ENCODE data around the gene TRAF3IP3. TPM values are rescaled to one million over a fixed set of nuclear protein-coding genes. Genes with fewer than 3 reads are reported as not detected.

TRAF3IP3 gene
- total RNA-seq, 4 donors from 2014 or later: 0.61 to 2.1 (median 1.1) TPM; not detected in 1

GRCh38 chr1:209751627-209752231, 4.1 kb upstream of the TRAF3IP3 start:
- no peak for TF ChIP-seq POLR2A (IDR thresholded peaks at IDR 0.05)
- TF ChIP-seq, protein P1, sequence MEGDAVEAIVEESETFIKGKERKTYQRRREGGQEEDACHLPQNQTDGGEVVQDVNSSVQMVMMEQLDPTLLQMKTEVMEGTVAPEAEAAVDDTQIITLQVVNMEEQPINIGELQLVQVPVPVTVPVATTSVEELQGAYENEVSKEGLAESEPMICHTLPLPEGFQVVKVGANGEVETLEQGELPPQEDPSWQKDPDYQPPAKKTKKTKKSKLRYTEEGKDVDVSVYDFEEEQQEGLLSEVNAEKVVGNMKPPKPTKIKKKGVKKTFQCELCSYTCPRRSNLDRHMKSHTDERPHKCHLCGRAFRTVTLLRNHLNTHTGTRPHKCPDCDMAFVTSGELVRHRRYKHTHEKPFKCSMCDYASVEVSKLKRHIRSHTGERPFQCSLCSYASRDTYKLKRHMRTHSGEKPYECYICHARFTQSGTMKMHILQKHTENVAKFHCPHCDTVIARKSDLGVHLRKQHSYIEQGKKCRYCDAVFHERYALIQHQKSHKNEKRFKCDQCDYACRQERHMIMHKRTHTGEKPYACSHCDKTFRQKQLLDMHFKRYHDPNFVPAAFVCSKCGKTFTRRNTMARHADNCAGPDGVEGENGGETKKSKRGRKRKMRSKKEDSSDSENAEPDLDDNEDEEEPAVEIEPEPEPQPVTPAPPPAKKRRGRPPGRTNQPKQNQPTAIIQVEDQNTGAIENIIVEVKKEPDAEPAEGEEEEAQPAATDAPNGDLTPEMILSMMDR (IDR thresholded peaks at IDR 0.05): no peak
- intact Hi-C loops (cut with DNase I; ENCODE audit: low total_unique reads): no loop called here
- WGBS, 2 donors: 71 to 82% methylated on average over 5 of the region's 5 CpGs
- H3K4me3 ChIP-seq (ENCODE audit: low read depth, poor library complexity, severe bottlenecking): no peak overlapping the region
- no peak for DNase-seq (ENCODE audit: low spot score in 2 of 2)

GRCh38 chr1:209752890-209753289, 3.0 kb upstream of the TRAF3IP3 start:
- 88 to 94% methylated on average over 3 of the region's 3 CpGs for WGBS, 2 donors
- intact Hi-C loops (cut with DNase I; ENCODE audit: low total_unique reads): no loop called here
- no peak for DNase-seq (ENCODE audit: low spot score in 2 of 2)
- no peak for TF ChIP-seq POLR2A (IDR thresholded peaks at IDR 0.05)
- TF ChIP-seq, protein P1 (IDR thresholded peaks at IDR 0.05): no peak
- H3K4me3 ChIP-seq (ENCODE audit: low read depth, poor library complexity, severe bottlenecking): no peak overlapping the region

DNA sequence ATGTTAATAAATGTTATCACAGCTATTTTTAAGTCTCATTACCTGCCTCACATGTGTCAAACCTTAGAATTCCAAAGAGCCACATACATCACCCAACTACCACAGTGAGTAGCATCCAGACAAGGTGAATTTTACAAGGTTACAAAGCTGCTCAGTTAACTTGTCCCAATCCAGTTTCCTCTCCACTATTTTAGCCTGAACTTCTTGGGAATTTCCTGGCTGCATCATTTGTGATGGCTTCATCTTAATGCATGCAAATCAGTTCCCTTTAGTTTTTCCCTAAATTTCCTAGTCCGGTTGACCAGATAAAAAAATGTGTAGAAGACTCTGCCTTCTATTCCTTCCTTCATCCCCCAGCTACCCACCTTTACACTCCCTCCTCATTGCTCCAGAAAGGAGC, 597 bp upstream of the TRAF3IP3 start:
- TF ChIP-seq, protein P1 (IDR thresholded peaks at IDR 0.05): no peak
- no peak for TF ChIP-seq POLR2A (IDR thresholded peaks at IDR 0.05)
- WGBS, 2 donors: 82 to 83% methylated on average over 1 of the region's 1 CpG
- H3K4me3 ChIP-seq (ENCODE audit: low read depth, poor library complexity, severe bottlenecking): no peak overlapping the region
- DNase-seq (ENCODE audit: low spot score in 2 of 2): no peak
- intact Hi-C loops (cut with DNase I; ENCODE audit: low total_unique reads): no loop called here

DNA sequence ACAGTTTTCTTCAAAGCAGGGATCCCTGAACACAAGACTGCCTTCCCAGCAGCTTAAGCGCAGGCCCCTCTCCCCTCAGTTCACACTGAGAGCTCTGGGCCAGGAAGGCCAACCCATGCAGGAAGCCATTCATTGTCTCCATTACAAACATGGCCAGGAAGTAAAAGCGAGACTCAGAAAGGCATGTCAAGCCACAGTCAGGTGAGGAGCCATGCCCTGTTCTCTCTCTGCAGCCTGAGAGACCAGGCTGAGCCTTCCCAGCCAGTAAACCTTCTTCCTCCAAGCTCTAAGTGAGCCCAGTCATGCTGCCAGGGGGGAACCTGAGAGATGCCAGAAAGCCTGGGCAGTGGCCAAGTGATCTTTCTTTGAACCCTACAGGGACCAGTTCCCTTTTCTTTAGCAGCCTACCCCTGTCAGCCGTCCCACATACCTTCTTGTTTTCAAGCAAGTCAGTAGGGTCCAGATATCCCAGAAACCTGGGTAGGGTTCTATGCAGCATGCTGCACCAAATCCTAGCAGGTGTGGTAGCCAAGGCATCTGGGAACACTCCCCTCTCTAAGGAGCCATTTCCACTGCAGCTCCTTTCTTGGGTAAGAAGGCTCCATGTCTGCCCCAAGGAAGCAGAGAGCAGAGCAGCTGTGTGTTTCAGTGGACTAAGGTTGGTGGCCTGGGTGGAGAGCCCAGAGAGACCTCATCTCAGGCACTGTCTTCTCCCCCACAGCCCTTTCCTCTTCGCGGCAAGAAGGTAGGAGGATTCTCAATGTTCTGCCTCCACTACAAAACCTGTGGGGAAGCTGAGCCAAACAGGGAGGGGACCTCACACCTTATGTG, 977 bp downstream of the TRAF3IP3 start:
- no peak for TF ChIP-seq POLR2A (IDR thresholded peaks at IDR 0.05)
- TF ChIP-seq, protein P1 (IDR thresholded peaks at IDR 0.05): no peak
- DNase-seq (ENCODE audit: low spot score in 2 of 2): no peak
- H3K4me3 ChIP-seq (ENCODE audit: low read depth, poor library complexity, severe bottlenecking): no peak overlapping the region
- intact Hi-C loops (cut with DNase I; ENCODE audit: low total_unique reads): no loop called here
- 72 to 84% methylated on average over 5 of the region's 5 CpGs for WGBS, 2 donors

- TF ChIP-seq, protein P1 (IDR thresholded peaks at IDR 0.05): no peak
- TF ChIP-seq POLR2A (IDR thresholded peaks at IDR 0.05): no peak
These were observed 2.5 kb downstream of the TRAF3IP3 start for GRCh38 chr1:209758400-209758799.

More at GRCh38 chr1:209758400-209758799, 2.5 kb downstream of the TRAF3IP3 start:
- 71 to 72% methylated on average over 3 of the region's 3 CpGs for WGBS, 2 donors
- DNase-seq (ENCODE audit: low spot score in 2 of 2): no peak
- no peak overlapping the region for H3K4me3 ChIP-seq (ENCODE audit: low read depth, poor library complexity, severe bottlenecking)
- intact Hi-C loops (cut with DNase I; ENCODE audit: low total_unique reads): no loop called here
